ENCODE data around the gene ACADSB.

Gene ACADSB

GRCh38 chr10:123101872-123102271 is 93.1 kb downstream of the ACADSB start:
- DNase-seq (ENCODE audit: low read depth): no peak

GRCh38 chr10:123102673-123103072 is 93.9 kb downstream of the ACADSB start:
- no peak for DNase-seq (ENCODE audit: low read depth)

- DNase-seq (ENCODE audit: low read depth): no peak
Measured at GRCh38 chr10:123103944-123104343, 95.1 kb downstream of the ACADSB start.

Data from stimulated activated CD4-positive, alpha-beta T cell treated with anti-CD3 and anti-CD28 coated beads, Interleukin-2, amount 100 ng/mL, for 4 hours (primary cell).